Smooth muscle cell of the pulmonary artery (primary cell): Measurements from ENCODE around the gene SCO2. TPM values are rescaled to one million over a fixed set of nuclear protein-coding genes. Genes with fewer than 3 reads are reported as not detected.

Experiments
- total RNA-seq: library from RNA; depleted of rRNA; stranded (reverse); fragments of >200 nt; gene quantifications from 2 replicates; pipeline ENCODE4 v1.2.3, GENCODE V29; 2014

SCO2 gene, protein sequence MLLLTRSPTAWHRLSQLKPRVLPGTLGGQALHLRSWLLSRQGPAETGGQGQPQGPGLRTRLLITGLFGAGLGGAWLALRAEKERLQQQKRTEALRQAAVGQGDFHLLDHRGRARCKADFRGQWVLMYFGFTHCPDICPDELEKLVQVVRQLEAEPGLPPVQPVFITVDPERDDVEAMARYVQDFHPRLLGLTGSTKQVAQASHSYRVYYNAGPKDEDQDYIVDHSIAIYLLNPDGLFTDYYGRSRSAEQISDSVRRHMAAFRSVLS
- total RNA-seq: 1.2 and 1.5 TPM in 2 replicates

GRCh38 chr22:50525104-50525857, at the start of gene SCO2:
SCO2 (minus strand) TSS chr22:50525598; CDS start chr22:50524411, 1,187 bp downstream.

DNA sequence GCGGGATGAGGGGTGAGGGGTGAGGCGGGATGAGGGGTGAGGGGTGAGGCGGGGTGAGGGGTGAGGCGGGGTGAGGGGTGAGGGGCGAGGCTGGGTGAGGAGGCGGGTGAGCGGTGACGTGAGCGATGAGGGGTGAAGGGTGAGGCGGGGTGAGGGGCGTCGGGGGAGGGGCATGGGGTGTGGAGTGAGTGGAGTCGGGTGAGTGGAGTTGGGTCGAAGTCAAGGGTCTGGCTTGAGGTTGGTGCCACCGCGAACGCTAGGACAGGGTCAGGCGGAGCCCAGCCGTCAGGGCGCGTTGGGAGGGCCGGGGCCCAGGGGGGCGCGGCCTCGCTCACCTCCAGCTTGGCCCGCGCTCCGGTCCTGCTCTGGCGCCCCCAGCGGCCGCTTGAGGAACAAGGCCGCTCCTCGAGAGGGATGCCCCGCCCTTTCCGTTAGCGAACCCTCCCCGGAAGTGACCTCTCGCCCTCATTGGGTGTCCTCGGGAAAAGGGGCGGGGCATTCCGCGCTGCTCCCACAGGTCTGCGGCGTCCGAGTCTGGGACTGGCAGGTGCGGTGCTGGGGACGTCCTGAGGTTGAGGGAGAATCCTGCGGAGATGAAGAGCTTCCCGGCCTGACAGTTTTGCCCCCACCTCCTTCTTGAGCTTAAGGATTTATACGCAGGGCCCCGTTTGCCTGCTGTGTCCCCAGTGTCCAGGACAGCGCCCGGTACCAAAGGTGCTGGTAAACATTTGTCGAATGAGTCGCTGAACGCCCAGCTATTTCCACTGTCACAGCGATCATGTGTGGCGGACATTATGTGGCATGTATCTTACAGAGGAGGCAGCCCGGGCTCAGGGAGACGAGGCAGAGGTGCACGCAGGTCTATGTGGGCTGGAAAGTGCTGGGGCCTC, 37.4 kb upstream of the SCO2 start, which contains the start of gene SYCE3:
TSS of gene SYCE3 (minus strand) at position 397 of the 890 bp plus-strand sequence. CDS start 6,514 bp downstream, outside the sequence.

DNA sequence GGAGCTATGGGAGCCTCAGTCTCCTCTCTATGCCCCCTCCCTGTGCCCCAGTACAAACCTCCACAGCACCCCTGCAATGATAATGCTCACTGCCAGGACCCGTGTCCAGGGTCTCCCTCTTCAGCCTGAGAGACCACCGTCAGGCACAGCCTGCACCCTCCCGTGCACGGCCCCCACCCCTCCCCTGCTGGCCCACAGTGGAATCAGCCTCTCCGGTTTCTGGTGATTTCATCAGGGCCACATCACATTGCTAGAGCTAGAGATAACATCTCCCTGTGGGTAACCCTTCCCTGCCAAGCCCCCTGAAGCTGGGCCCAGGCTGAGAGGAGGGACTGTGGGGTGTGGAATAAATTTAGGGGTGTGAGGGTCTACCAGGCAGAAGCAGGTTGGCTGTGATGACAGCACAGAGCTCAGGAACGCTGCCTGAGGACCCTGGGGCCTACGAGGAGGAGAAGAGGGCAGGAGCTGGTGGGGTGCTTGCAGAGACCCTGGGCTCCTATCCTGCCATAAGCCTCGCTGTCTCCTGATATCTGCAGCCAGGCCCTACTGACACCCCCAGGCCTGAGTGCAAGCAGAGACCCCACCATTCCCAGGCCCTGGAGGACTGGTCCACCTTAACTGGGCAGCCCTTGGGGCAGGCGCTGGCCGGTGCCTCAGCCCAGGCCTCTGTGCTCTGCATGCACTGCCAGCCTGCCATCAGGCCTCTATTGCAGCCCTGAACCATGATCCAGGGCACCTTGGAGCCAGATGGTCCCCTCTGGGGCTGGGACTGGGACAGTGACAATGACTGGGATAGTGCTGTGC, 20.3 kb upstream of the SCO2 start, which contains the start of gene KLHDC7B:
TSS of gene KLHDC7B (plus strand) at position 378 of the 804 bp plus-strand sequence. CDS start at position 723, 345 bp downstream.

DNA sequence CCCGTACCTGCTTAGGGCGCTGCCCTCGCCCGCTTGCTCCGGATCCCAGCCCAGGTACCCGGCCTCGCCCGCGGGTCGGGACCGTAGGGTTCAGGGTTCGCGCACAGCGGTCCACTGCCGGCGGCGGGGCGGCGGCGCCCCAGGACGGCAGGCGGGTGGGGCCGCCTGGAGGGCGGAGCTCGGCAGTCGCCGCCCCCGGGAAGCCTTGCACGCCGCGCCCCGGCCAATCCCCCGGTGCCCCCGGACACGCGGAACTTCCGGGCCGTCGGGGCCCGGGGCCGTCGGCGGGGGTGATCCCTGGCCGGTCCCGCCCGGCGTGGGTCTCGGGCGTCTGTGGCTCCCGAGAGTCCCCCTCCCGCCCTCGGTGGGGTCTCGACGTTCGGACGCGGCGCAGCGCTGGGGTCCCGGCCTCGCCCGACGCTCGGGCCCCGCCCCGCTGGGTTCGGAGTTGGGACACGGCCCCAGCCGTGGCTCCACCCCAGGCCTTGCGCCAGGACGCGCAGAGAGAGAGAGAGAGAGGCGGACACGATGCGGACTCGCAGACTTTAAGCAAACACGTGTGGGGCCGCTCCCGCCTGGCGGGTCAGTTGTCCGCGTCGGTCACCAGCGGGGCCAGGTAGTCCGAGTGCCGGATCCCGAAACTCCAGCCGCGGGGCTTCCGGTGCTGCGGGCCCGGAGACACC, 4.6 kb upstream of the SCO2 start, which contains the start of gene TYMP:
TSS of gene TYMP (minus strand) at position 116 of the 683 bp plus-strand sequence. CDS start 303 bp downstream, outside the sequence.

DNA sequence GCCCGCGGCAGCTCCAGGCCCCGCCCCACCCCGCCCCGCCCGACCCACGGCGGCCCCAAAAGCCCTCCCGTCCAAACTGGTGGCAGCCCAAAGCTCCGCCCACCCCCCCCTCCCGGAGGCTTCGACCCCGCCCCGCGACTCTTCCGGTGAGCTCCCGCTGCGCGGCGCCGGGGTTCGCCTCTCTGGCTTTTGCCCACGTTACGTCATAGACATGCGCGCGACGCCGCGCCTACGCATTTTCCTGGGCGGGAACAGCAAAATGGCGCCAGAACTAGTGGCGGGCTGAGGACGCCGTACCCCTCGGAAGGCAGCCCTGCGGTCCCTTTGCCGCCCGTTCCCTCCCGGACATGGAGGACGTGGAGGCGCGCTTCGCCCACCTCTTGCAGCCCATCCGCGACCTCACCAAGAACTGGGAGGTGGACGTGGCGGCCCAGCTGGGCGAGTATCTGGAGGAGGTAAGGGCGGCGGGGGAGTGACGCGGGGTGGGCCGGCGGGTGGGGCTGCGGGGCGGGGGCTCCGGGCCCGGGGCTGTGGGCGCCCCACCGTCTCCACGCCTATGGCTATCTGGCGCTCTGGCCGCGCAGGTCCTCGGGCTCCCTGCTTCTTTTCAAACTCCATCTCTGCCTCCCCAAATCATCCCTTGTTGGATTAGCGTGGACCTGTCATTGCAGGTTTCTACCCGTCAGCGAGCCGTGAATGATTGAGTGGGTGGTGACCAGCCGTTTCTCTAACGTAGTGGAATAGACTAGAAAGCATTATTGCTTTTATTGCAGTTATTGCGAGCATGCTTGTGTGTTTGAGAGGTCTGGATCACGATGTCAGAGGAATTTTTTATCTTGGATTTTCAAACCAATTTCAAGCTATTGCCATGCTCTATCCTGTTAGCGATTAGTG, 17.2 kb downstream of the SCO2 start, which contains the start of gene NCAPH2:
TSS of gene NCAPH2 (plus strand) at position 234 of the 894 bp plus-strand sequence. CDS start at position 348, 114 bp downstream.

GRCh38 chr22:50507421-50507990, 17.9 kb downstream of the SCO2 start, which contains the start of gene LMF2:
LMF2 (minus strand) TSS chr22:50507702; CDS start chr22:50507675, 27 bp downstream.

GRCh38 chr22:50486561-50487289, 38.7 kb downstream of the SCO2 start, which contains the start of gene MIOX:
MIOX (plus strand) TSS chr22:50486859; CDS start chr22:50486898, 39 bp downstream.

GRCh38 chr22:50481440-50482106, 43.8 kb downstream of the SCO2 start, which contains the start of gene ADM2:
ADM2 (plus strand) TSS chr22:50481543; CDS start chr22:50481848, 305 bp downstream.

GRCh38 chr22:50474710-50475651, 50.4 kb downstream of the SCO2 start, which contains the start of gene SBF1:
SBF1 (minus strand) TSS chr22:50475035; CDS start chr22:50474840, 195 bp downstream.

Other genes starting within 250 kb of the SCO2 start
- gene PLXNB2, start 218.0 kb downstream of the SCO2 start, total RNA-seq: 226 and 278 TPM in 2 replicates
- gene DENND6B, start 198.6 kb downstream of the SCO2 start, total RNA-seq: 3.3 and 4.3 TPM in 2 replicates
- 57.9 and 70.7 TPM in 2 replicates for gene PPP6R2, start 182.3 kb downstream of the SCO2 start, total RNA-seq
- 88.6 and 131 TPM in 2 replicates for gene SBF1, start 50.6 kb downstream of the SCO2 start, total RNA-seq
- 3.5 and 7.9 TPM in 2 replicates for gene ADM2, start 44.1 kb downstream of the SCO2 start, total RNA-seq
- 0.10 TPM in 1 of 2 replicates, not detected in the other for gene MIOX, start 38.7 kb downstream of the SCO2 start, total RNA-seq
- gene LMF2, start 17.9 kb downstream of the SCO2 start, total RNA-seq: 60.0 and 74.5 TPM in 2 replicates
- 19.7 and 19.9 TPM in 2 replicates for gene NCAPH2, start 17.4 kb downstream of the SCO2 start, total RNA-seq
- 15.2 and 18.5 TPM in 2 replicates for gene TYMP, start 4.4 kb upstream of the SCO2 start, total RNA-seq
- 0.39 and 0.63 TPM in 2 replicates for gene KLHDC7B, start 20.3 kb upstream of the SCO2 start, total RNA-seq
- gene SYCE3, start 37.3 kb upstream of the SCO2 start, total RNA-seq: not detected in 2 replicates
- 2.0 and 3.5 TPM in 2 replicates for gene CPT1B, start 52.8 kb upstream of the SCO2 start, total RNA-seq
- gene CHKB, start 57.3 kb upstream of the SCO2 start, total RNA-seq: 13.7 and 15.0 TPM in 2 replicates
- 0.03 and 0.07 TPM in 2 replicates for gene MAPK8IP2, start 75.2 kb upstream of the SCO2 start, total RNA-seq
- gene ARSA, start 102.6 kb upstream of the SCO2 start, total RNA-seq: 36.3 and 48.5 TPM in 2 replicates
- 0.33 and 0.59 TPM in 2 replicates for gene SHANK3, start 147.2 kb upstream of the SCO2 start, total RNA-seq
- not detected in 2 replicates for gene ACR, start 212.6 kb upstream of the SCO2 start, total RNA-seq